ENCODE data around the gene FMNL3. TPM values are rescaled to one million over a fixed set of nuclear protein-coding genes. Genes with fewer than 3 reads are reported as not detected.
"Not testable (repeated sequence)": the region's sequence is repeated elsewhere in the genome, so short reads cannot be mapped to it uniquely, and the experiment has no call there.

Gene FMNL3
- total RNA-seq, 1 donor from 2014 or later = 22.1 TPM

- DNase-seq (ENCODE audit: low spot score) = not testable (repeated sequence)
Observed at GRCh38 chr12:49713952-49714351, 6.7 kb upstream of the FMNL3 start.

- DNase-seq (ENCODE audit: low spot score) = no peak
Observed at GRCh38 chr12:49708851-49709250, 1.6 kb upstream of the FMNL3 start.

DNA sequence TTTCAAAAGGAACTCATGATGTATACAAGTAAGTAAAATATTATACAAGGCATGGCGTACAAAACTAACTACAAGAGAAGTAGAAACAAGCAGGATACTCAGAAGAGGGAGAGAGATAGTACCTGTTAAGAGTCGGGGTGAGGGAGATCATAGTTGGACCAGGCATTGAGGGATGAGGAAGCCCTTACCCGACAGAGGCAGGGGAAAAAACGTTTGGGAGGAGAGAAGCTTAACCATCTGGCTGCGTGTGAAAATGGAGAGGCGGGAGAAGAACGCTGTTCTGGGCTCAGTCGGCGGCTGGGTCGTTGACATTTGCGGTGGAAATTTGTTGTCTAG is 575 bp upstream of the FMNL3 start:
- no peak for DNase-seq (ENCODE audit: low spot score)

- peak; percentile 73 for DNase-seq (ENCODE audit: low spot score)
Observed at GRCh38 chr12:49706351-49707127, 666 bp downstream of the FMNL3 start.

GRCh38 chr12:49705479-49706134 is 1.6 kb downstream of the FMNL3 start:
- DNase-seq (ENCODE audit: low spot score) = peak; percentile 35

DNA sequence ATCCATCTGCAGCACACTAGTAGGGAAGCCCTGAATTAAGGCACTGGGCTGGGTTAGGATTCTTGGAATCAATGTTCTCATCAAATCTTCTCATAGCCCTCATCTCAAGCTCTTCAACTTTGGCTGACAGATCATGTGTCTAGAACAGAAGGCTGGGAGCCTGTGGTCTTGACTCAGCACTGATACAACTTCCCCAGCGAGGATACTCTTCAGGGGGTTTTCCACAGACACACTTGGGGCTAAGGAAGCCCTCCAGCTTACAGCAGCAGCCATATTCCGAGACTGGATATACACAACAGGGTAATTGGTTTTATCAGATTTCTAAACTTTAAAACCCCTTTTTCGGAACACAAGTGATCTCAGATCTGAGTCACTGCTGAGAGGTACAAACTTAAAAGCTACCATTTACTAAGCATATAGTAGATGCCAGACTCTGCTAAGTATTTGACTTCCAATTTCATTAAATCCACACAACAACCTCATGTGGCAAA is 3.5 kb downstream of the FMNL3 start:
- no peak for DNase-seq (ENCODE audit: low spot score)

GRCh38 chr12:49702676-49703215 is 4.5 kb downstream of the FMNL3 start:
- no peak for DNase-seq (ENCODE audit: low spot score)

DNA sequence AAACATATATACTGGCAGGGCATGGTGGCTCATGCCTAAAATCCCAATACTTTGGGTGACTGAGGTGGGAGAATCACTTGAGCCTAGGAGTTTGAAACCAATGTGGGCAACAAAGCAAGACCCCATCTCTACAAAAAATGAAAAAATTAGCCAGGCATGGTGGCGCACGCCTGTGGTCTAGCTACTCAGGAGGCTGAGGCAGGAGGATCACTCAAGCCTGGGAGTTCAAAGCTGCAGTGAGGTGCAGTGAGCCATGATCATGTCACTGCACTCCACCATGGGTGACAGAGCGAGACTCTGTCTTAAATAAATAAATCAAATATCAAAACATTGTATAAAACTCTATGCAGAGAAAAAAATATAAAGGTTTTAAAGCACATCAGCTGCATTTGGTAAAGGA is 5.2 kb downstream of the FMNL3 start:
- no peak for DNase-seq (ENCODE audit: low spot score)

- DNase-seq (ENCODE audit: low spot score) = peak; percentile 38
Observed at GRCh38 chr12:49698619-49699545, 8.3 kb downstream of the FMNL3 start.

- DNase-seq (ENCODE audit: low spot score) = no peak
Observed at GRCh38 chr12:49697808-49698207, 9.4 kb downstream of the FMNL3 start.

DNA sequence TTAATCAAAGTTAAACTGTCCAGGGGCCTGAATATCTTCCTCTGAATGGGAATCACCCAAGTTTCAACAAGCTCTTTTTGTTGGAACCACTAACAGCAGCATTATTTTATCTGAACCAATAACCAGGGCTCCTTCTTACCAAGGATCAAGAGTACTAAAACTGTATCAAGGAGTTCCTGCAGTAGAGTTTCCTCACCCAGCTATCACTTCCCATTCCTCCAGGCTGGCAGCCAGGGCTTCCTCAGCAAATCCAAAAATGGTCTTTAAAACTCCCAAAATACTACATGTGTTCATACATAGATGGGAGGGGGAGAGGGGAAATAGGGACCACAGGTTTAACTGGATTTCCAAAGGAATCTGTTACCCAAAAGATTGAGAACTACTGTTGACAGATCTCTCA is 10.5 kb downstream of the FMNL3 start:
- no peak for DNase-seq (ENCODE audit: low spot score)

DNA sequence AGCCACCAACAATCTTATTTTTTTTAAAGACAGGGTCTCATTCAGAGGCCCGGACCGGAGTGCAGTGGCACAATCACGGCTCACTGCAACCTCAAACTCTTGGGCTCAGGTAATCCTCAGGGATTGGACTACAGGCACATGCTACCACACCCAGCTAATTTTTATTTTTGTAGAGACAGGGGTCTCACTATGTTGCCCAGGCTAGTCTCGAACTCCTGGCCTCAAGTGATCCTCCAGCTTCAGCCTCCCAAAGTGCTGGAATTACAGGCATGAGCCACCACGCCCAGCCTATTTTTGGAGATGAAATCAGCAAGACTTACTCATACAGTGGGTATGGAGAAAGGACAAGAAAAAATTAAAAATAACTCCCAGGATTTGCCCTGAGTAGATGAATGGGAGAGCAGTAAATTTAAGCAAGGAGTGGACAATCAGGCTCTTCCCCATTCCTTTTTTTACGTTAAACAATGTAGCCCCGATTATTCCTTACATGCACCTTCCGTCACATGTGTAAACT is 13.2 kb downstream of the FMNL3 start:
- no peak for DNase-seq (ENCODE audit: low spot score)

DNA sequence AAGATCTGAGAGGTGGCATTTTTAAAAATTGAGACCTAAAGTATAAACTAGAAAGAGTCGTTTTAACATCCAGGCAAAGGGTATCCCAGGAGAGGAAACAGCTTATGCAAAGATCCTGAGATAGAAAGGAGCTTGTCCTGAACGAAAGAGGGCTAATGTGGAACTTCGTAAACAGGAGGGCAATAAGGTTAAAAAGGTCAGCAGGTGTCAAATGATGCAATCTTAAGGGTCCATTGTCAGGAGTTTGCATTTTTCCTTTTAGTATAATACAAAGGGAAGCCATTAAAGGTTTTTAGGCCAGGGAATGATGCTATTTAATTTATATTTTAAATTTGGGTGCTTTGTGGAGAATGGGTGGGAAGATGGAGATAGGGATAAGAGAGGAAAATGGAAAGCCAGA is 14.4 kb downstream of the FMNL3 start:
- no peak for DNase-seq (ENCODE audit: low spot score)

- no peak for DNase-seq (ENCODE audit: low spot score)
Observed at GRCh38 chr12:49689785-49690184, 17.4 kb downstream of the FMNL3 start.

DNA sequence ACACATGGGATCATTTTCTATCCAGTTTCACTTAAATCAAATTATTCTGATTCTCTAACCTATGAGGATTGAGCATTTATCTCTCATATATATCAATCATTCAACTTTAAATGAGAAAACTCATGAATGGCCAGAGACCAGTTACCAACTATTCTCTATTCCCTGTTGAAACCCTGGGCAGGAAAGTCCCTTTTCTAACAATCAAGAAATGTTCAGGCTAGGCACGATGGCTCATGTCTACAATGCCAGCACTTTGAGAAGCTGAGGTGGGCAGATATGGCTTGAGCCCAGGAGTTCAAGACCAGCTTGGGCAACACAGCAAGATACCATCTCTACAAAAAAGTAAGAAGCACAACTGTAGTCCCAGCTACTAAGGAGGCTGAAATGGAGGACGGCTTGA is 18.0 kb downstream of the FMNL3 start:
- no peak for DNase-seq (ENCODE audit: low spot score)

GRCh38 chr12:49687941-49688340 is 19.3 kb downstream of the FMNL3 start:
- no peak for DNase-seq (ENCODE audit: low spot score)

DNA sequence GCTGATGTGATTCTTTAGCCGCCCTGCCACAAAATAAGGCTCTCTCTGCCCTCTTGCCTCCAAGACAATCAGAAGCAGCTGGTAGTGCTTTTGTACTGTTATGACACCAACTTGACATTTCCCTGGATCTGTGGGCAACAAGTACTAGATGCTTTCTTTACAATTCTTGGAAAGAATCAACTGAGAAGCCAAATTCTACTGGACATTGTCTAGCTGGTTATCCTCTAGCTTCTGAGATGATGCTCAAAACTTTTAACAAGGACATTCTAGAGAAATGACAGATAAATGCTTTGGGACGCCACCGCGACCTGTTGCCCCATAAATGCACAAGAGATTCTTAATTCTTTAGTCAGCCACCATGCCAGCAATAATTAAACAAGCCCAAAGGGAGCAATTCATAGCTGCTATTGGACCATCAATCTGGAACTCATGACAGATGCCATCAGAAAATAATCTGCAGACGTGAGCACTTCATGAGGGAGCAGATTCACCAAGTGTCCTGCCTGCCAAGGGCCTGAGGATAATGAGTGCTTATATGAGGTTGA is 22.8 kb downstream of the FMNL3 start:
- no peak for DNase-seq (ENCODE audit: low spot score)

DNA sequence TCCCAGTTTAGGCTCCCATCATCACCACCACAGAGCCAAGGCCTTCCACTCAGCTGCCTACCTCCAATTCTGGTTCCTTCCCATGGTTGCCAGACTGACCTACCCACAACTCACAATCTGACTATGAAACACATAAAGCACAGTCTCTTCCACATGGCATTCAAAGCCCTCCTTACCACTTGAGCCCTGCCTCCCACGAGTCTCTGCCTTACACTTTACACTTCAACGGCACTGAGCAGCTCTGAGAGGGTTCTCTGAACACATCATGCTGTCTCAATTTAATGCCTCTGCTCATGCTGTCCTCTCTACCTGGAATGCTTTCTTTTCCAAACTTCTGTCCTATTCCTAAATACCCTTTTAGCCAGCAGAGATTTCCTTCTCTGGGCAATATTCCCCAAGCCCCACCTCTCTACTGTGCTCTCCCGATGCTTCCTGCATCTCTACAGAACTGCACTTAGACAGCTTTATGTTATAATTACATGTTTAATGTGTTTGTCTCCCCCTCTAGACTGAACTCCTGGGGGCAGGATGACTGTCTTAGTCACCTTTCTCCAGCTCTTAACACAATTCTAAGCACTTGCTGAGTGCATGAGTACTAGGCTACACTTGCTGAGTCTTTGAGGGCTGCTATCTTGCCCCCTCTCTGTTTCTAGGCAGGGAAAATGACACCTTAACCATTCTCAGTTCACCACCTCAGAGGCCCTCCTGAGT is 23.5 kb downstream of the FMNL3 start:
- DNase-seq (ENCODE audit: low spot score) = no peak

GRCh38 chr12:49680075-49680474 is 27.1 kb downstream of the FMNL3 start:
- no peak for DNase-seq (ENCODE audit: low spot score)

DNA sequence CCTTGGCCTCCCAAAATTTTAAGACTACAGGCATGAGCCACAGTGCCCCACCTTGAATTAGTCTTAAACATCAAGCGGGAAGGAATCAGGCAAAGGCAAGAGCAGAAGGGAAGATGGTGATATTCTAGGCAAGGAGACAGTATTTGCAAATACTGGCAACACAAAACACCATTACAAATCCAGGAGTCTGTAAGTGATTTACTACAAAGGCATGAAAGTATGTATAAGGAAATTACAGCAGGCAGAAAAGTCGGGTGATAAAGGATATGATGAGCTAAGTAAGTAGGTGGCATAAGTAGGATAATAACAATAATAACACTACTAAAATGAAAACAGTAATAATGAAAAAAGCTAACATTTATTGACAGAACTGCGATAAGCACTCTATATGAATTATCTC is 28.5 kb downstream of the FMNL3 start:
- no peak for DNase-seq (ENCODE audit: low spot score)

DNA sequence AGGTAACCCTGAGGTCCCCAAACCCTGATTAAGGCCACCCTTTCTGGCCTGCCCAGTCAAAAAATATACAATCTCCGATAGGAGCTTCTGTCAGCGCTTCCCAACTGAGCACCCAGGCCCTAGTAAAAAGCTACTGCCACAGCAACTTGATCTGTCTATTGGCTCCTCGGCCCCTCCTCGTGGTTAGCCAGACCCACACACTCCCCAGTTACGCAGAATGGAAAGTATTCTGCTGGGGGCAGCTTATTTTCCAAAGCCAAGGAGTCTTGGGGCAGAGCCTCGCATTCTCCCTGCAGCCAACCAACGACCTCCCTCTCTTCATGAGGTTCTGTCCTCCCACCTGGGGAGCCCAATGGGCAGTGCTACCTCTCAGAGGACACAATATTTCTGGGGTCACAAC is 32.1 kb downstream of the FMNL3 start:
- no peak for DNase-seq (ENCODE audit: low spot score)
